Vagina (tissue), 2 donors: Measurements from ENCODE around the gene GUCD1. TPM values are rescaled to one million over a fixed set of nuclear protein-coding genes. Genes with fewer than 3 reads are reported as not detected.
"Not testable (repeated sequence)": the region's sequence is repeated elsewhere in the genome, so short reads cannot be mapped to it uniquely, and the experiment has no call there.

Experiments
- DNase-seq, 2 donors: peaks; one replicate each; pipeline ENCODE4 v3.0.0-alpha.2; 2017; ENCODE audit errors: extremely low spot score in 2 of 2
- H3K27ac ChIP-seq: fragments of 200-600 bp; sonication (generic); one replicate; pipeline ENCODE4 v1.5.1; 2019
- H3K27me3 ChIP-seq: fragments of 200-600 bp; sonication (generic); one replicate; pipeline ENCODE4 v1.5.1; 2019
- H3K36me3 ChIP-seq, 2 donors: fragments of 200-600 bp; sonication (generic); one replicate each; pipeline ENCODE4 v1.5.1; 2017 to 2019
- H3K4me1 ChIP-seq: fragments of 200-600 bp; sonication (generic); one replicate; pipeline ENCODE4 v1.5.1; 2019
- H3K4me3 ChIP-seq, 2 donors: fragments of 200-600 bp; sonication (generic); 1 replicate in 1 of 2; 2 replicates in 1 of 2; pipeline ENCODE4 v1.5.1; 2016 to 2019
- H3K9me3 ChIP-seq: fragments of 200-600 bp; sonication (generic); one replicate; pipeline ENCODE4 v1.5.1; 2019
- CTCF ChIP-seq, 3 experiments: fragments of 450-650 bp in 2 of 3; fragments of 200-600 bp in 1 of 3; sonication (generic) in 1 of 3; IDR thresholded peaks; one replicate each; pipeline ENCODE4 v1.5.1; 2017 to 2019; ENCODE audit warnings: antibody characterized with exemption in 3 of 3, mild to moderate bottlenecking in 2 of 3, moderate library complexity in 2 of 3
- POLR2A ChIP-seq, 2 donors: fragments of 450-650 bp; IDR thresholded peaks; one replicate each; pipeline ENCODE4 v1.6.1; 2017; ENCODE audit warnings: antibody characterized with exemption in 2 of 2, mild to moderate bottlenecking in 2 of 2, moderate library complexity in 2 of 2
- POLR2AphosphoS5 ChIP-seq, 2 donors: sonication (generic); formaldehyde crosslinking; IDR thresholded peaks; one replicate each; pipeline ENCODE4 v1.9.0; 2017; ENCODE audit warnings: antibody characterized with exemption in 2 of 2, mild to moderate bottlenecking in 2 of 2, low read depth in 1 of 2; ENCODE audit not compliant: insufficient read depth in 1 of 2
- intact Hi-C: fragments of 100-400 bp; cut with DNase I; formaldehyde crosslinking; loops from one replicate; pipeline ENCODE4 v1.15.1; 2023
- total RNA-seq: library from RNA; depleted of rRNA; stranded (reverse); fragments of >200 nt; gene quantifications from one replicate; pipeline ENCODE4 v1.2.3, GENCODE V29; 2016

The GUCD1 gene
- total RNA-seq, 1 donor from 2014 or later = 81.8 TPM

- peaks cover 11% of the 10 kb centered on the region for H3K4me1 ChIP-seq
- no peaks in the 10 kb centered on the region for H3K9me3 ChIP-seq
- intact Hi-C loops = no loop called here
- H3K4me3 ChIP-seq = no peak overlapping the region
- no peaks in the 10 kb centered on the region for H3K36me3 ChIP-seq
- no peak for DNase-seq
- H3K27me3 ChIP-seq = no peaks in the 10 kb centered on the region
- TF ChIP-seq POLR2AphosphoS5 (IDR thresholded peaks at IDR 0.05; ENCODE audit: insufficient read depth in 1 of 2, low read depth in 1 of 2) = no peak
- no peak for TF ChIP-seq POLR2A (IDR thresholded peaks at IDR 0.05)
- TF ChIP-seq CTCF (IDR thresholded peaks at IDR 0.05) = no peak
- H3K27ac ChIP-seq = no peak overlapping the region
These were observed 44.6 kb upstream of the GUCD1 start for GRCh38 chr22:24599514-24599913.

DNA sequence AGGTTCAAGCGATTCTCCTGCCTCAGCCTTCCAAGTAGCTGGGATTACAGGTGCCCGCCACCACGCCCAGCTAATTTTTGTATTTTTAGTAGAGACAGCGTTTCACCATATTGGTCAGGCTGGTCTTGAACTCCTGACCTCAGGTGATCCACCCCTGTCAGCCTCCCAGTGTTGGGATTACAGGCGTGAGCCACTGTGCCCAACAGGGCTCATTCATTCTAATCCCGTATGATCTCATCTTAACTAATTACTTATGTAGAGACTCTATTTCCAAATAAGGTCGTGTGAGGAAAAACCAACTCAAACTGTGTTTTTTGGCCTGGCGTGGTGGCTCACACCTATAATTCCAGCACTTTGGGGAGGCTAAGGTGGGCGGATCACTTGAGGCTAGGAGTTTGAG, 42.1 kb upstream of the GUCD1 start:
- H3K4me3 ChIP-seq, DNase-seq, H3K27ac ChIP-seq, H3K27me3 ChIP-seq, H3K36me3 ChIP-seq, intact Hi-C loops, H3K9me3 ChIP-seq: not testable (repeated sequence)
- peaks cover 10% of the 10 kb centered on the region for H3K4me1 ChIP-seq

DNA sequence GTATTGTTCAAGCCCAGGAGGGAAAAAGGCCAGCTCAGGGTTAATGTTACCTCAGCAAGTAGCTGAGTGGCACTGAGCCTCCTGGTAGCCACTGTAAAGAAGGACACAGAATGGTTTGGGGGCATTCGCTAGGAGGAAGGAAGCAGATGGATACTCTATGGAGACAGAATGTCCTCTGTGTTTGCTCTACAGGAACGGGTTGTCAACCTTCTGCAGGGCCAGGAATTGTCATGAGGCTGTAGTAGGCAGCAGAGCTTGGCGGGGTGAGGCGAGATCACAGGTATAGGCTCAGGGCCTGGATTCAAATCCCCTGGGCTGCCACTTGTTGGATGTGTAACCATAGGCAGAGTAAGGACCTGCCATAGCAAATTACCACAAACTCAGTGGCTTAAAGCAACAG, 40.9 kb upstream of the GUCD1 start:
- Histone ChIP-seq H3K36me3 (no peaks in the 10 kb centered on the region), H3K9me3 (no peaks in the 10 kb centered on the region), H3K4me3 (no peak overlapping the region), H3K27ac (no peak overlapping the region), H3K4me1 (peaks cover 10% of the 10 kb centered on the region), H3K27me3 (no peaks in the 10 kb centered on the region)
- intact Hi-C loops = no loop called here
- no peak for DNase-seq
- TF ChIP-seq POLR2AphosphoS5 (IDR thresholded peaks at IDR 0.05; ENCODE audit: insufficient read depth in 1 of 2, low read depth in 1 of 2) (no peak), POLR2A (IDR thresholded peaks at IDR 0.05) (no peak), CTCF (IDR thresholded peaks at IDR 0.05) (no peak)

DNA sequence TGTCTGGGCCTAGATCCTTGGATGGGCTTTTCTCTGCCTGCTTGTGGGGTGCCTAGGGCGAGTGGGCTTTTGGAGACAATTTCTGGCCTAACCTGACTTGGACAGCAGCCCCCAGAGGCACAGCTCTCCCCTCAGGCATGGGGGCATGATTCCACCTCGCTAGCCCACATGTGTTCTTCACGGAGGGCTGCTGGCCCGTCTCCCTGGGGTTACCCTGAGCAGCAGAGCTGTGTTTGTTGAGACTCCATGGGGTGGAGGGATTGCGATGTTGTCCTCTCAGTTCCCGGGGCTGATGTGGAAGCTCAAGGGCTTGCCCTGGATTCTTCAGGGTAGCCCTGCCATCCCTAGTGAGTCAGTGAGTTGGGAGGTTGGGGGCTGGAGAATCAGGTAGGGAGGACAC, 40.3 kb upstream of the GUCD1 start:
- Histone ChIP-seq H3K36me3 (no peaks in the 10 kb centered on the region), H3K4me1 (peaks cover 10% of the 10 kb centered on the region), H3K27me3 (no peaks in the 10 kb centered on the region), H3K4me3 (no peak overlapping the region), H3K27ac (no peak overlapping the region), H3K9me3 (no peaks in the 10 kb centered on the region)
- intact Hi-C loops = no loop called here
- DNase-seq = no peak
- TF ChIP-seq CTCF (IDR thresholded peaks at IDR 0.05) = no peak
- TF ChIP-seq POLR2A (IDR thresholded peaks at IDR 0.05) = no peak
- TF ChIP-seq POLR2AphosphoS5 (IDR thresholded peaks at IDR 0.05; ENCODE audit: insufficient read depth in 1 of 2, low read depth in 1 of 2) = no peak

GRCh38 chr22:24594569-24595120, 39.7 kb upstream of the GUCD1 start:
- TF ChIP-seq CTCF (IDR thresholded peaks at IDR 0.05) (no peak), POLR2AphosphoS5 (IDR thresholded peaks at IDR 0.05; ENCODE audit: insufficient read depth in 1 of 2, low read depth in 1 of 2) (no peak), POLR2A (IDR thresholded peaks at IDR 0.05) (no peak)
- intact Hi-C loops = no loop called here
- H3K4me3 ChIP-seq = no peak overlapping the region
- no peak overlapping the region for H3K27ac ChIP-seq
- H3K27me3 ChIP-seq = no peaks in the 10 kb centered on the region
- peaks cover 10% of the 10 kb centered on the region for H3K4me1 ChIP-seq
- DNase-seq = no peak
- H3K9me3 ChIP-seq = no peaks in the 10 kb centered on the region
- no peaks in the 10 kb centered on the region for H3K36me3 ChIP-seq
